ENCODE results near the gene ST6GALNAC3. TPM values are rescaled to one million over a fixed set of nuclear protein-coding genes. Genes with fewer than 3 reads are reported as not detected.

Gene ST6GALNAC3
- total and polyA plus RNA-seq, 4 donors: 0.50 to 20.2 (median 5.9) TPM

GRCh38 chr1:76507376-76507775, 432.8 kb downstream of the ST6GALNAC3 start:
- intact Hi-C loops (cut with DNase I): no loop called here
- DNase-seq (no peak), ATAC-seq (ENCODE audit: low FRiP score) (no peak)
- WGBS, 2 donors: 97 to 98% methylated on average over 3 of the region's 3 CpGs
- peaks cover 0 to 3% of the 10 kb centered on the region in 2 donors for H3K4me1 ChIP-seq (ENCODE audit: control insufficient read depth in 1 of 2, insufficient read depth in 2 of 2, low read length in 2 of 2)
- no peaks in the 10 kb centered on the region for H3K27me3 ChIP-seq (ENCODE audit: control insufficient read depth in 1 of 2, insufficient read depth in 2 of 2, low read length in 1 of 2)
- no peak overlapping the region for H3K4me3 ChIP-seq (ENCODE audit: low read length in 2 of 2)
- no peaks in the 10 kb centered on the region for H3K36me3 ChIP-seq (ENCODE audit: control insufficient read depth in 1 of 2, insufficient read depth in 2 of 2, low read length in 1 of 2)
- H3K27ac ChIP-seq (ENCODE audit: low read depth in 1 of 2, low read length in 2 of 2): no peak overlapping the region
- H3K9me3 ChIP-seq (ENCODE audit: control insufficient read depth, low read length): no peaks in the 10 kb centered on the region

- no peak overlapping the region for H3K27ac ChIP-seq (ENCODE audit: low read depth in 1 of 2, low read length in 2 of 2)
- no peaks in the 10 kb centered on the region for H3K27me3 ChIP-seq (ENCODE audit: control insufficient read depth in 1 of 2, insufficient read depth in 2 of 2, low read length in 1 of 2)
- H3K4me3 ChIP-seq (ENCODE audit: low read length in 2 of 2): no peak overlapping the region
- ATAC-seq (ENCODE audit: low FRiP score) (no peak), DNase-seq (no peak)
- intact Hi-C loops (cut with DNase I): no loop called here
- H3K4me1 ChIP-seq (ENCODE audit: control insufficient read depth in 1 of 2, insufficient read depth in 2 of 2, low read length in 2 of 2): peaks cover 0 to 3% of the 10 kb centered on the region in 2 donors
- H3K9me3 ChIP-seq (ENCODE audit: control insufficient read depth, low read length): no peaks in the 10 kb centered on the region
- no peaks in the 10 kb centered on the region for H3K36me3 ChIP-seq (ENCODE audit: control insufficient read depth in 1 of 2, insufficient read depth in 2 of 2, low read length in 1 of 2)
- WGBS, 2 donors: 9% methylated on average over 3 of the region's 3 CpGs
These were observed 434.3 kb downstream of the ST6GALNAC3 start for GRCh38 chr1:76508871-76509270.

GRCh38 chr1:76510672-76511557, 436.4 kb downstream of the ST6GALNAC3 start:
- Histone ChIP-seq H3K27ac (ENCODE audit: low read depth in 1 of 2, low read length in 2 of 2) (no peak overlapping the region), H3K27me3 (ENCODE audit: control insufficient read depth in 1 of 2, insufficient read depth in 2 of 2, low read length in 1 of 2) (no peaks in the 10 kb centered on the region), H3K4me1 (ENCODE audit: control insufficient read depth in 1 of 2, insufficient read depth in 2 of 2, low read length in 2 of 2) (peaks cover 0 to 4% of the 10 kb centered on the region in 2 donors), H3K9me3 (ENCODE audit: control insufficient read depth, low read length) (no peaks in the 10 kb centered on the region), H3K36me3 (ENCODE audit: control insufficient read depth in 1 of 2, insufficient read depth in 2 of 2, low read length in 1 of 2) (no peaks in the 10 kb centered on the region), H3K4me3 (ENCODE audit: low read length in 2 of 2) (no peak overlapping the region)
- ATAC-seq (ENCODE audit: low FRiP score) (peak; percentile 29), DNase-seq (no peak)
- intact Hi-C loops (cut with DNase I): no loop called here
- WGBS, 2 donors: 73 to 77% methylated on average over 7 of the region's 7 CpGs

GRCh38 chr1:76511558-76512179, 437.1 kb downstream of the ST6GALNAC3 start:
- no peak overlapping the region for H3K27ac ChIP-seq (ENCODE audit: low read depth in 1 of 2, low read length in 2 of 2)
- peaks cover 0 to 5% of the 10 kb centered on the region in 2 donors for H3K4me1 ChIP-seq (ENCODE audit: control insufficient read depth in 1 of 2, insufficient read depth in 2 of 2, low read length in 2 of 2)
- no peak overlapping the region for H3K4me3 ChIP-seq (ENCODE audit: low read length in 2 of 2)
- H3K27me3 ChIP-seq (ENCODE audit: control insufficient read depth in 1 of 2, insufficient read depth in 2 of 2, low read length in 1 of 2): no peaks in the 10 kb centered on the region
- WGBS, 2 donors: 59 to 72% methylated on average over 5 of the region's 5 CpGs
- DNase-seq (no peak), ATAC-seq (ENCODE audit: low FRiP score) (no peak)
- intact Hi-C loops (cut with DNase I): no loop called here
- no peaks in the 10 kb centered on the region for H3K36me3 ChIP-seq (ENCODE audit: control insufficient read depth in 1 of 2, insufficient read depth in 2 of 2, low read length in 1 of 2)
- no peaks in the 10 kb centered on the region for H3K9me3 ChIP-seq (ENCODE audit: control insufficient read depth, low read length)

- Histone ChIP-seq H3K4me1 (ENCODE audit: control insufficient read depth in 1 of 2, insufficient read depth in 2 of 2, low read length in 2 of 2) (peaks cover 0 to 3% of the 10 kb centered on the region in 2 donors), H3K9me3 (ENCODE audit: control insufficient read depth, low read length) (no peaks in the 10 kb centered on the region), H3K27ac (ENCODE audit: low read depth in 1 of 2, low read length in 2 of 2) (no peak overlapping the region), H3K4me3 (ENCODE audit: low read length in 2 of 2) (no peak overlapping the region), H3K36me3 (ENCODE audit: control insufficient read depth in 1 of 2, insufficient read depth in 2 of 2, low read length in 1 of 2) (no peaks in the 10 kb centered on the region), H3K27me3 (ENCODE audit: control insufficient read depth in 1 of 2, insufficient read depth in 2 of 2, low read length in 1 of 2) (no peaks in the 10 kb centered on the region)
- ATAC-seq (ENCODE audit: low FRiP score) (no peak), DNase-seq (no peak)
- intact Hi-C loops (cut with DNase I): no loop called here
- WGBS, 2 donors: 84% methylated on average over 3 of the region's 3 CpGs
These were observed 456.4 kb downstream of the ST6GALNAC3 start for GRCh38 chr1:76530953-76531352.

GRCh38 chr1:76541618-76542017, 467.1 kb downstream of the ST6GALNAC3 start:
- H3K9me3 ChIP-seq (ENCODE audit: control insufficient read depth, low read length): no peaks in the 10 kb centered on the region
- no peaks in the 10 kb centered on the region for H3K36me3 ChIP-seq (ENCODE audit: control insufficient read depth in 1 of 2, insufficient read depth in 2 of 2, low read length in 1 of 2)
- H3K27ac ChIP-seq (ENCODE audit: low read depth in 1 of 2, low read length in 2 of 2): no peak overlapping the region
- DNase-seq (no peak), ATAC-seq (ENCODE audit: low FRiP score) (no peak)
- 24 to 38% methylated on average over 2 of the region's 2 CpGs for WGBS, 2 donors
- H3K4me1 ChIP-seq (ENCODE audit: control insufficient read depth in 1 of 2, insufficient read depth in 2 of 2, low read length in 2 of 2): peaks cover 0 to 3% of the 10 kb centered on the region in 2 donors
- no peak overlapping the region for H3K4me3 ChIP-seq (ENCODE audit: low read length in 2 of 2)
- H3K27me3 ChIP-seq (ENCODE audit: control insufficient read depth in 1 of 2, insufficient read depth in 2 of 2, low read length in 1 of 2): no peaks in the 10 kb centered on the region
- intact Hi-C loops (cut with DNase I): no loop called here

- ATAC-seq (ENCODE audit: low FRiP score) (no peak), DNase-seq (no peak)
- Histone ChIP-seq H3K27me3 (ENCODE audit: control insufficient read depth in 1 of 2, insufficient read depth in 2 of 2, low read length in 1 of 2) (no peaks in the 10 kb centered on the region), H3K4me1 (ENCODE audit: control insufficient read depth in 1 of 2, insufficient read depth in 2 of 2, low read length in 2 of 2) (peaks cover 0 to 3% of the 10 kb centered on the region in 2 donors), H3K4me3 (ENCODE audit: low read length in 2 of 2) (no peak overlapping the region), H3K36me3 (ENCODE audit: control insufficient read depth in 1 of 2, insufficient read depth in 2 of 2, low read length in 1 of 2) (no peaks in the 10 kb centered on the region), H3K9me3 (ENCODE audit: control insufficient read depth, low read length) (no peaks in the 10 kb centered on the region), H3K27ac (ENCODE audit: low read depth in 1 of 2, low read length in 2 of 2) (no peak overlapping the region)
- intact Hi-C loops (cut with DNase I): no loop called here
These were observed 467.8 kb downstream of the ST6GALNAC3 start for GRCh38 chr1:76542359-76542758.

- Histone ChIP-seq H3K4me1 (ENCODE audit: control insufficient read depth in 1 of 2, insufficient read depth in 2 of 2, low read length in 2 of 2) (peaks cover 0 to 3% of the 10 kb centered on the region in 2 donors), H3K27me3 (ENCODE audit: control insufficient read depth in 1 of 2, insufficient read depth in 2 of 2, low read length in 1 of 2) (no peaks in the 10 kb centered on the region), H3K4me3 (ENCODE audit: low read length in 2 of 2) (no peak overlapping the region), H3K36me3 (ENCODE audit: control insufficient read depth in 1 of 2, insufficient read depth in 2 of 2, low read length in 1 of 2) (no peaks in the 10 kb centered on the region), H3K9me3 (ENCODE audit: control insufficient read depth, low read length) (no peaks in the 10 kb centered on the region), H3K27ac (ENCODE audit: low read depth in 1 of 2, low read length in 2 of 2) (no peak overlapping the region)
- intact Hi-C loops (cut with DNase I): no loop called here
- 49 to 55% methylated on average over 3 of the region's 3 CpGs for WGBS, 2 donors
- no peak for DNase-seq
- ATAC-seq (ENCODE audit: low FRiP score): no peak
These were observed 468.9 kb downstream of the ST6GALNAC3 start for GRCh38 chr1:76543495-76543894.

Data from aorta (tissue), 5 donors.